BE2C (cell line): ENCODE data around the gene GALNT2.

Experiments used
- DNase-seq: peaks from one replicate; pipeline ENCODE4 v3.0.0-alpha.2; 2020
- H3K27me3 ChIP-seq: fragments of 250-450 bp; sonication (Bioruptor Pico); 2 replicates; pipeline ENCODE4 v1.5.1; 2020; ENCODE audit warnings: mild to moderate bottlenecking
- H3K36me3 ChIP-seq: fragments of 250-450 bp; sonication (Bioruptor Pico); 2 replicates; pipeline ENCODE4 v1.5.1; 2020; ENCODE audit warnings: mild to moderate bottlenecking
- H3K4me1 ChIP-seq: fragments of 250-450 bp; sonication (Bioruptor Pico); 2 replicates; pipeline ENCODE4 v1.5.1; 2020
- H3K4me3 ChIP-seq: 2 replicates; pipeline ENCODE4 v1.5.1; 2011; ENCODE audit warnings: low read depth, low read length
- H3K9me3 ChIP-seq: fragments of 250-450 bp; sonication (Bioruptor Pico); 2 replicates; pipeline ENCODE4 v1.5.1; 2020
- CTCF ChIP-seq: IDR thresholded peaks from 2 replicates; pipeline ENCODE4 v1.5.1; 2012; ENCODE audit warnings: mild to moderate bottlenecking, low read depth, low read length

Gene GALNT2

GRCh38 chr1:230220907-230221306, 153.9 kb downstream of the GALNT2 start:
- Histone ChIP-seq H3K4me1 (no peaks in the 10 kb centered on the region; the same call in 1 of the 2 replicates), H3K36me3 (no peaks in the 10 kb centered on the region), H3K9me3 (no peaks in the 10 kb centered on the region), H3K4me3 (no peak overlapping the region), H3K27me3 (no peaks in the 10 kb centered on the region)
- no peak for DNase-seq
- no peak for TF ChIP-seq CTCF

- Histone ChIP-seq H3K27me3 (no peaks in the 10 kb centered on the region), H3K4me1 (no peaks in the 10 kb centered on the region), H3K36me3 (no peaks in the 10 kb centered on the region), H3K4me3 (no peak overlapping the region), H3K9me3 (no peaks in the 10 kb centered on the region)
- no peak for DNase-seq
- 0 out of 2 replicates have a peak, but pooled peaks have one; percentile 7 for TF ChIP-seq CTCF
Measured at GRCh38 chr1:230222678-230223077, 155.6 kb downstream of the GALNT2 start.

GRCh38 chr1:230224101-230224960, 157.3 kb downstream of the GALNT2 start:
- Histone ChIP-seq H3K4me1 (no peaks in the 10 kb centered on the region; the same call in 1 of the 2 replicates), H3K27me3 (no peaks in the 10 kb centered on the region), H3K4me3 (no peak overlapping the region), H3K9me3 (no peaks in the 10 kb centered on the region), H3K36me3 (no peaks in the 10 kb centered on the region)
- no peak for DNase-seq
- no peak for TF ChIP-seq CTCF

GRCh38 chr1:230226007-230226800, 159.2 kb downstream of the GALNT2 start:
- TF ChIP-seq CTCF, result no peak
- Histone ChIP-seq H3K27me3 (no peaks in the 10 kb centered on the region), H3K9me3 (no peaks in the 10 kb centered on the region), H3K4me1 (no peaks in the 10 kb centered on the region; the same call in 1 of the 2 replicates), H3K4me3 (no peak overlapping the region), H3K36me3 (no peaks in the 10 kb centered on the region; the same call in 1 of the 2 replicates)
- no peak for DNase-seq

- Histone ChIP-seq H3K9me3 (no peaks in the 10 kb centered on the region), H3K27me3 (no peaks in the 10 kb centered on the region), H3K4me1 (no peaks in the 10 kb centered on the region; the same call in 1 of the 2 replicates), H3K36me3 (no peaks in the 10 kb centered on the region; the same call in 1 of the 2 replicates), H3K4me3 (no peak overlapping the region)
- no peak for DNase-seq
- TF ChIP-seq CTCF, result no peak
Measured at GRCh38 chr1:230226814-230227213, 159.8 kb downstream of the GALNT2 start.
